Ectodermal cell (in vitro differentiated cells): Measurements from ENCODE around the gene TOR1B.
"Not testable (repeated sequence)": the region's sequence is repeated elsewhere in the genome, so short reads cannot be mapped to it uniquely, and the experiment has no call there.

Source experiments
- H3K27ac ChIP-seq: 2 replicates; pipeline ENCODE4 v1.7.0; 2013; ENCODE audit warnings: mild to moderate bottlenecking, low read depth, low read length; ENCODE audit not compliant: insufficient read depth, poor library complexity, severe bottlenecking
- H3K27me3 ChIP-seq: 2 replicates; pipeline ENCODE4 v1.7.0; 2013; ENCODE audit warnings: mild to moderate bottlenecking, low read length; ENCODE audit not compliant: insufficient read depth, control insufficient read depth, poor library complexity, severe bottlenecking
- H3K36me3 ChIP-seq: one replicate; pipeline ENCODE4 v1.7.0; 2013; ENCODE audit warnings: low read length; ENCODE audit not compliant: control insufficient read depth, insufficient read depth
- H3K4me1 ChIP-seq: one replicate; pipeline ENCODE4 v1.7.0; 2013; ENCODE audit warnings: low read length; ENCODE audit not compliant: control insufficient read depth, insufficient read depth
- H3K4me3 ChIP-seq: 2 replicates; pipeline ENCODE4 v1.7.0; 2013; ENCODE audit warnings: low read depth, low read length, control low read depth; ENCODE audit not compliant: insufficient read depth
- H3K9me3 ChIP-seq: 2 replicates; pipeline ENCODE4 v1.7.0; 2013; ENCODE audit warnings: mild to moderate bottlenecking, low read length, moderate library complexity; ENCODE audit not compliant: control insufficient read depth
- WGBS, 2 experiments: methylation state at CpG; one replicate each; pipeline ENCODE4 v1.1.7; 2013; ENCODE audit warnings: missing lambda C conversion rate in 2 of 2; 5-methylcytosine and 5-hydroxymethylcytosine counted together

Gene TOR1B

GRCh38 chr9:129785866-129786265, 17.1 kb upstream of the TOR1B start:
- H3K9me3 ChIP-seq, result no peaks in the 10 kb centered on the region
- H3K4me3 ChIP-seq, result no peak overlapping the region
- H3K36me3 ChIP-seq, result no peaks in the 10 kb centered on the region
- WGBS, 2 experiments, result 63 to 100% methylated on average over 1 of the region's 1 CpG
- H3K4me1 ChIP-seq, result no peaks in the 10 kb centered on the region
- peaks cover 7% of the 10 kb centered on the region for H3K27me3 ChIP-seq
- H3K27ac ChIP-seq, result no peak overlapping the region

- Histone ChIP-seq H3K27ac (no peak overlapping the region), H3K4me3 (no peak overlapping the region), H3K27me3 (peaks cover 7% of the 10 kb centered on the region), H3K36me3 (no peaks in the 10 kb centered on the region), H3K9me3 (no peaks in the 10 kb centered on the region), H3K4me1 (no peaks in the 10 kb centered on the region)
- WGBS, 2 experiments, result 87 to 89% methylated on average over 10 of the region's 10 CpGs
Measured at GRCh38 chr9:129786481-129786880, 16.5 kb upstream of the TOR1B start.

- H3K27ac ChIP-seq, result no peak overlapping the region
- no peak overlapping the region for H3K4me3 ChIP-seq
- no peaks in the 10 kb centered on the region for H3K9me3 ChIP-seq
- no peaks in the 10 kb centered on the region for H3K4me1 ChIP-seq
- H3K36me3 ChIP-seq, result no peaks in the 10 kb centered on the region
- no peaks in the 10 kb centered on the region for H3K27me3 ChIP-seq
- 91 to 92% methylated on average over 8 of the region's 8 CpGs for WGBS, 2 experiments
Measured at GRCh38 chr9:129794549-129794948, 8.4 kb upstream of the TOR1B start.

DNA sequence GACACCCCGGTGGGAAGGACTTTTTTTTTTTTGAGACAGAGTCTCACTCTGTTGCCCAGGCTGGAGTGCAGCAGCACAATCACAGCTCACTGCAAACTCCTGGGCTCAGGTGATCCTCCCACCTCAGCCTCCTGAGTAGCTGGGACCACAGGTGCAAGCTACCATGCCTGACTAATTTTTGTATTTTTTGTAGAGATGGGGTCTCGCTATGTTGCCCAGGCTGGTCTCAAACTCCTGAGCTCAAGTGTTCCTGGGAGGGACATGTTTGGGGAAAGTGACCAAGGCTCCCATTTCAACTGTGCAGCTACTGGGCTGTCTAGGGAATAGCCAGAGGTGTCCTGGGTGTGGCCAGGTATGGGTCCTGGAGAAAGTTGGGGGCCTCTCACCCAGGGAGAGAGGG, 7.0 kb upstream of the TOR1B start:
- not testable (repeated sequence) for H3K27ac ChIP-seq, H3K27me3 ChIP-seq, H3K9me3 ChIP-seq, H3K4me3 ChIP-seq, H3K36me3 ChIP-seq, H3K4me1 ChIP-seq
- WGBS, 2 experiments, result 78 to 89% methylated on average over 2 of the region's 2 CpGs

GRCh38 chr9:129798973-129799372, 4.0 kb upstream of the TOR1B start:
- Histone ChIP-seq H3K36me3 (no peaks in the 10 kb centered on the region), H3K4me3 (no peak overlapping the region), H3K27me3 (no peaks in the 10 kb centered on the region), H3K9me3 (no peaks in the 10 kb centered on the region), H3K4me1 (peaks cover 2% of the 10 kb centered on the region), H3K27ac (no peak overlapping the region)
- 81 to 84% methylated on average over 6 of the region's 6 CpGs for WGBS, 2 experiments

DNA sequence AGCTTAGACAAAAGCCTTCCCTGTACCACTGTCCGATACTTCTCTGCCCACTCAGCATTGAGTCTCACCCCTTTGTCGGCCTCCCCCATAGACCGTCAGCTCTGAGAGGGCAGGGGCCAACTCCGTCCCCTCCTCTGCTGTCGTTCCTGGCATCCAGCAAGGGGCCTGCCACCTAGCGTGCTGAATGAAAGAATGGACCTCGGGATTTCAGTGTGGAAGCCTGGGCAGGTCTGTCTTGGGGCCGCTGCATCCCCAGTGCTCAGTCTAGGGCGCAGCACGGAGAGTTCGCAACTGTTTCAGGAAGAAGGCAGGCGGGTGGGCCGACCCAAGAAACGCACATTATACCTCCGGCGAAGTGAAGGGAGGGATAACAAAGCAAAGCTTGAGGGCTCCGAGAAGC, 1.5 kb upstream of the TOR1B start:
- peaks cover 7% of the 10 kb centered on the region for H3K4me1 ChIP-seq
- 84% methylated on average over 17 of the region's 17 CpGs for WGBS, 2 experiments
- no peak overlapping the region for H3K27ac ChIP-seq
- H3K36me3 ChIP-seq, result no peaks in the 10 kb centered on the region
- H3K27me3 ChIP-seq, result no peaks in the 10 kb centered on the region
- no peaks in the 10 kb centered on the region for H3K9me3 ChIP-seq
- no peak overlapping the region for H3K4me3 ChIP-seq

- no peaks in the 10 kb centered on the region for H3K9me3 ChIP-seq
- 3 to 4% methylated on average over 14 of the region's 14 CpGs for WGBS, 2 experiments
- H3K4me1 ChIP-seq, result peaks cover 7% of the 10 kb centered on the region
- no peaks in the 10 kb centered on the region for H3K36me3 ChIP-seq
- no peaks in the 10 kb centered on the region for H3K27me3 ChIP-seq
- H3K27ac ChIP-seq, result no peak overlapping the region
- peak overlapping the region; percentile 58 for H3K4me3 ChIP-seq
Measured at GRCh38 chr9:129803676-129804060, 684 bp downstream of the TOR1B start.

DNA sequence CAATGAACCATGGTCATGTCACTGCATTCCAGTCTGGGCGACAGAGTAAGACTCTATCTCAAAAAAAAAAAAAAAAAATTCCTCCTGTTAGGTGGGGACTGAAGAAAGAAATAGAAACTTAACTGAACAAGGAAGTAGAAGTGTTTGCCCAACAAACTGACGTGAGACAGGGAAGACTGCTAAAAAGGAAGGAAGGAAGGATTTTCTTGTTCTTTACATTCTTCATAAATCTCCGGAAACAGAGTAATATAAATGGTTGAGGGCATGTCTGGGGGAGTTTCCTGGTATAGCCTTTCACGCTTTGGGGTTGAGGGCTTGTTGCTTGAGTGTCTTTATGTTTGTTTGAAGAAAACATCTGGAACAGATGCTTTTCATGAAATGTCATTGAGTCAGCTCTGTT, 3.1 kb downstream of the TOR1B start:
- no peaks in the 10 kb centered on the region for H3K27me3 ChIP-seq

GRCh38 chr9:129809346-129809745, 6.4 kb downstream of the TOR1B start:
- 95 to 96% methylated on average over 11 of the region's 11 CpGs for WGBS, 2 experiments

More for the DNA sequence above, 3.1 kb downstream of the TOR1B start:
- Histone ChIP-seq H3K27ac (no peak overlapping the region), H3K4me1 (peaks cover 7% of the 10 kb centered on the region), H3K9me3 (no peaks in the 10 kb centered on the region), H3K36me3 (peaks cover 3% of the 10 kb centered on the region), H3K4me3 (no peak overlapping the region)
- 81 to 83% methylated on average over 3 to 4 of the region's 4 CpGs for WGBS, 2 experiments

GRCh38 chr9:129810116-129810515, 7.1 kb downstream of the TOR1B start:
- no peak overlapping the region for H3K27ac ChIP-seq
- no peak overlapping the region for H3K4me3 ChIP-seq
- H3K9me3 ChIP-seq, result no peaks in the 10 kb centered on the region
- H3K4me1 ChIP-seq, result no peaks in the 10 kb centered on the region
- peaks cover 8% of the 10 kb centered on the region for H3K36me3 ChIP-seq
- H3K27me3 ChIP-seq, result no peaks in the 10 kb centered on the region
- 95 to 97% methylated on average over 11 of the region's 11 CpGs for WGBS, 2 experiments

More at GRCh38 chr9:129809346-129809745, 6.4 kb downstream of the TOR1B start:
- Histone ChIP-seq H3K27ac (peak overlapping the region; percentile 3), H3K36me3 (peaks cover 8% of the 10 kb centered on the region), H3K4me1 (peaks cover under 1% of the 10 kb centered on the region), H3K4me3 (no peak overlapping the region), H3K27me3 (no peaks in the 10 kb centered on the region), H3K9me3 (no peaks in the 10 kb centered on the region)

DNA sequence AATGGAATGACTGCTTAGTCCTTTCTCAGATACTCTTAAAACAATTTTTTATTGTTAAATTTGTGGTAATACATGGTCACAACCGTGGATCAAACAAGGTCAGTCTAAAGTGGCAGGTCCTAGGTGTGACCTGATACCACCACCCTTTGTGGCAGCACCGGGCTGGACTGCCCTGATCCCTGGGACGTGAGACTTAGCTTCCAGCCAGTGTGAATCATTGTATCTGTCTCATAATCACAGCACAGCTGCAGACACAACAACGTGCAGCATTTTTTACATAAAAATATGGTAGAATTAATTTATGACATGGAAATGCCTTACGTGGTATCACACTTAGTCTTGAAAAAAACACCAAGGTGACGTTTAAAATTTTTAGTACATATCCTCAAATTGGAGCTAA, 7.8 kb downstream of the TOR1B start:
- H3K4me3 ChIP-seq, result no peak overlapping the region
- no peak overlapping the region for H3K27ac ChIP-seq
- peaks cover 11% of the 10 kb centered on the region for H3K36me3 ChIP-seq
- H3K4me1 ChIP-seq, result no peaks in the 10 kb centered on the region
- H3K9me3 ChIP-seq, result no peaks in the 10 kb centered on the region
- no peaks in the 10 kb centered on the region for H3K27me3 ChIP-seq
- 91 to 99% methylated on average over 5 to 6 of the region's 6 CpGs for WGBS, 2 experiments
